Islet of Langerhans (tissue), 1 donor: ENCODE measurements around the gene FHOD1.

ENCODE experiments used
- FAIRE-seq: peaks from one replicate; lab custom pipeline; 2011; peaks lifted over from hg19 to GRCh38; lab: Jason Lieb, UNC

Gene FHOD1

DNA sequence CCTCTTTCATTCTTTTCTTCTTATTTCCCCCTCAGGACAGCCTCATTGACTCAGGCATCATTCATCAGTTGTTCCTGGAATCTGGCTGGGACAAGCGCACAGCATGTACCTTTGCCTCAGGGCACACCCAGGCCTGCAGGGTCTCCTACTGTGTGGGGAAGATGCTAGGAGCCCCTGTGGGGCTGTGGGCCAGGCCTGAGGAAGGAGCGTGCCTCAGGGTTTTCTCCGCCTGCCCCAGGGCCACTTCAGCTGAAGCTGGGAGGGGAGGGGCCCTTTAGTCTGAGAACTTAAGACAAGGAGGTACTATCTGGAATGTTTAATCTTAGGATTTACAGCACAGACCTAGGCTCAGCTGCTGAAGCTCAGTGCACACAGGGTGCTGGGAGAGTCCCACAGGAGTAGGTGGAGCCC is 40.4 kb downstream of the FHOD1 start:
- no peak for FAIRE-seq

DNA sequence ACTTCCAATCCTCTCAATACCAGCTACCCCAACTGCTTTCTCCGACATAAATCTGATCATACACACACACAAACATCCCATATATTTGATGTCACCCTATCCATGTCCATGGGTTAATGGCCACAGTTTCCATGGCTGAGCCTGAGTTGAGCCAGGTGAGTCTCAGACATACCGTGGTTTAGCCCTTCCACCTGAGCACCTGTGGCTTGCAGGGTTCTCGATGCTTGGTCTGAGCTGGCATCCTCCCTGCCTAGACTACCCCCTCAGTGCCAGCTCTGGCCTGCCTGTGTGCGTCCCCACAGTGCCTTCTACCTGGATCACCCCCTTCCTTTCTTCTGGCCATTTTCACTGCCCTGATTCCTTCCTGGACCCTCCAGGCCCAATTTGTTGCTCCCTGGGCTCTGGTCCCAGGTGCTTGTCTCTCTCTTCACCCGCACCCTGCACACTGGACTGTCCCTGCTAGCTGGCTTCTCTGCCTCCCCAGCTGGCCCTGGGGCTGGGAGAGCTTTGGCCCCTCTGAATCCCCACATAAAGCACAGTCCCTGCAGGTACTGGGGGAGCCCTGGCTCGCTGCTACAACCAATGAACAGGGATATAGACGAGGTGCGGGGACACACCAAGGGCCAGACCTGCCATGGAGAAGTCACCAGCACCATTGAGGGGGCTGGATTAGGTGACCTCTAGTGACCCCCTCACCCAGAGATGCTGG is 41.0 kb downstream of the FHOD1 start:
- FAIRE-seq, result no peak

DNA sequence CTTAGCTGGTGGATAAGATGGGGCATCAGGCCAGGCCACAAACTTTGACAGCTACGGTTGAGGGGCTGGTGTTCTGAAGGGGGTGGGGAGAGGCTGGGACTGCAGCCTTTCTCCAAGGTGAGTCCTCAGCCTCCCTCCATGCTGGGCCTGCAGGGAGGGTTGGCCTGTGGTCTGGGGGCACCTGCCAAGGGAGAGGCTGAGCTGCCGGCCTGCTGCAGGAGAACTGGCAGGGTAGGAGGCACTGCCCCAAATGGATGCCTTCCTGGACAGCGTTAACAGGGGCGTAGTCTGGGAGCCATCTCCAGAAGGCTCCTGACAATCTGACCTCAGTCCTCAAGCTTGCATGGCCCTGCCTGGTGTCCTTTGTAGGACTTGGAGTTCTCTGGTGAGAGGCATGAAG is 43.2 kb downstream of the FHOD1 start:
- FAIRE-seq, result no peak

DNA sequence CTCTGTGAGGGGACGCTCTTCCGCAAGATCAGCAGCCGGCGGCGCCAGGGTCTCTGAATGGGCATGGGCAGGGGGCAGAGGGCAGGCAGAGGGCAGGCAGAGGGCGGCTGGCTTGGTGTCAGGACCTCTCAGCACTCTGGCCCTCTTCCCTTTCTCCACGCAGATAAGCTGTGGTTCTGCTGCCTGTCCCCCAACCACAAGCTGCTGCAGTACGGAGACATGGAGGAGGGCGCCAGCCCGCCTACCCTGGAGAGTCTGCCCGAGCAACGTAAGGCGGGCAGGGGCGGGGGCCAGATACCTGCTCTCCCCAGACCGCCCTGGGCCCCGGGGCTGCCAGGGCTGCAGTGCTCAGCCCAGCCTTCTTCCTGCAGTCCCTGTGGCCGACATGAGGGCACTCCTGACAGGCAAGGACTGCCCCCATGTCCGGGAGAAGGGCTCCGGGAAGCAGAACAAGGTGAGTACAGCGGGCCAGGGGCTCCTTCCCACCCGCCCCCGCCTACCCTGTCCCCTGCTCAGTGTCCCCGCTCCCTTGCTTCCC is 44.3 kb downstream of the FHOD1 start:
- FAIRE-seq, result no peak

DNA sequence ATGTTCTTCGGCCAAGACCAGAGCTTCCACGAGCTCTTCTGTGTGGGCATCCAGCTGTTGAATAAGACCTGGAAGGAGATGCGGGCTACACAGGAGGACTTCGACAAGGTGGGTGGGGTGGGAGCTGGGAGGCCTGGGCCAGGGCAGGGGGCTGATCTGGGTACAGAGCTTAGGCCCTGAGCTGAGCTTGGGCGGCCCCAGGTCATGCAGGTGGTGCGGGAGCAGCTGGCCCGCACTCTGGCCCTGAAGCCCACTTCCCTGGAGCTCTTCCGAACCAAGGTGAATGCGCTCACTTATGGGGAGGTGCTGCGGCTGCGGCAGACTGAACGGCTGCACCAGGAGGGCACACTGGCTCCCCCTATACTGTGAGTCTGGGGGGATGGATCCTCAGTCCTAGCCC is 44.9 kb downstream of the FHOD1 start:
- FAIRE-seq, result no peak

DNA sequence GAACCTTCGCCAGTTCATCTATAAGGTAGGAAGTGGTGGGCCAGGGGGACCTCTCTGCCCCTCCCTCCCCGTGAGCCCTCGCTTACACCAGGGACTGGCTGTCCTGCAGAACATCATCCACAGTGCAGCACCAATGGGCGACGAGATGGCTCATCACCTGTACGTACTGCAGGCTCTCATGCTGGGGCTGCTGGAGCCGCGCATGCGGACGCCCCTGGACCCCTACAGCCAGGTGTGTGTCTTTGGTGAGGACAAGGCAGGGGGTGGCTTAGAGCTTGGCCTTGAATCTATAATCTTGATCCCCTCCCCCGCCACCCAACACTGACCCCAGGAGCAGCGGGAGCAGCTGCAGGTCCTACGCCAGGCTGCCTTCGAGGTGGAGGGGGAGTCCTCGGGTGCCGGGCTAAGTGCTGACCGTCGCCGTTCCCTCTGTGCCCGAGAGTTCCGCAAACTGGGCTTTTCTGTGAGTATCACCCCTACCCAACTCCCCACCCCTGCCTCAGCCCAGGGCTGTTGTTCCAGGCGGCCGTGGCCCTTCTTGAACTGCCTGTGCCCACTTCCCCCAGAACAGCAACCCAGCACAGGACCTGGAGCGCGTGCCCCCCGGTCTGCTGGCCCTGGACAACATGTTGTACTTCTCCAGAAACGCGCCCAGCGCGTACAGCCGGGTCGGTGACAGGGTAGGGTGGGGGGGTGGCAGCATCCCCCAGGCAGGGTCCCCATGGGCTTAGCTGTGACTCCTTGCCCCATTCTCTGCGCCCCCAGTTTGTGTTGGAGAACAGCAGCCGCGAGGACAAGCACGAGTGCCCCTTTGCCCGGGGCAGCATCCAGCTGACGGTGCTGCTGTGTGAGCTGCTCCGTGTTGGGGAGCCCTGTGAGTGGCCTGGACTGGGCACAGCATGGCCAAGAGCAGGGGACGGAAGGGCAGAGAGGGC is 45.6 kb downstream of the FHOD1 start:
- FAIRE-seq, result no peak

DNA sequence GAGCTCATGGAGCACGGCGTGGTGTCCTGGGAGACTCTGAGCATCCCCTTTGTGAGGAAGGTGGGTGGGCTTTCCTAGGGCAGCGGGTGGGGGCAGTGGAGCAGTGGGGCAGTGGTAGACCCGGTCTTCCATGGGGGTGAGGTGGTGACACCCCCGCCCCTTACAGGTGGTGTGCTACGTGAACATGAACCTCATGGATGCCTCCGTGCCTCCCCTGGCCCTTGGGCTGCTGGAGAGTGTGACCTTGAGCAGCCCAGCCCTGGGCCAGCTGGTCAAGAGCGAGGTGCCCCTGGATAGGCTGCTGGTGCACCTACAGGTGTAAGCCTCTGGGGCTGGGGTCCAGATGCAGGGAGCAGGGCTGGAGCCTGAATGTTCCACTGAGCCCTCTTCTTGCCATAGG is 46.8 kb downstream of the FHOD1 start:
- no peak for FAIRE-seq

DNA sequence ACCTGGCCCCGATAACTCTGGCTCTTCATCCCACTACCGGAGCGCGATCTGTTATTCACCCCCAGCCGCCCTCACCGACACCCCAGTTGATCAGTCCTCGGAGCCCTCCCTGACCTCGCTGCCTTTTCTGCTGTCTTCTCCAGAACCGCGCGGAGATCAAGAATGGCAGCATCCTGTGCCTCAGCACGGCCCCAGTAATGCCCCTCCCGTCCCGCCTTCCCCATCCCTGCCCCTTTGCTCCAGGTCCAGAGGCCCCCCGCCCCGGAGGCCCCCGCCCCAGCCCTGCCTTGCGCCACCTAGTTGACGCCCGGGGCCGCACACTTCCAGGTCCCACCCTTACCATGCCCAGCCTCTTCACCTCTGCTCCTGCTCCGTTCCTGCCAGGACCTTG is 47.5 kb downstream of the FHOD1 start:
- FAIRE-seq, result no peak

DNA sequence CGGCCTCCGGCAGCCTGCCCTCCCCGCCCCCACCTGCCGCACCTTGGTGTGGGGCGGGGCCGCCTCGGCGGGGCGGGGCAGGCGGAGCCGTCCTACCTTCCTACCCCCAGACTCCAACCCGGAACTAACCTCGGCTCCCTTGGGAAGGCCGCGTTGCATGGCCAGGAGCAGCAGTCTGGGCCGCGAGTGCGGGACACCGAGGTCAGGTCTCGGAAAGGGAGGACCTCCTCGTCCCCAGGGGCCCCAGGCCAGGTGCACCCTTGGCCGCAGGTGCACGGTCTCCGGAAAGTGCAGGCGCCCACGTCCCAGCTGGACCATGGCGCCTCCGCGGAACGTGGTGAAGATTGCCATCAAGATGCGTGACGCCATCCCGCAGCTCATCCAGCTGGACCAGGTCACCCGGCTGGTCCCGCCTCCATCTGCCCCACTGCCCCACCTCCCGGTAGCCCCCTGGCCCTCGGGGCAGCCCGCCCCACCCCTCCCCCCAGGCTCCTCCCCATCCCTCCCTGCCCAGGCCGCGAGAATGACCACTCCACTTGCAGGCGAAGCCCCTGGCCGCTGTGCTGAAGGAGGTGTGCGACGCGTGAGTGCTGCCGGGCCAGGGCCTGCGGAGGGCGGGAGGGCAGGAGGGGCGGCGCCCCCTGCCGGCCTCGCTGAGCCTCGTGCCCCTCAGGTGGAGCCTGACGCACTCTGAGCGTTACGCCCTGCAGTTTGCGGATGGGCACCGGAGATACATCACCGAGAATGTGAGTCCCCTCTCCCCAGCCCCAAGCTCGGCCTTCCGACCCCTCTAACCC is 48.1 kb downstream of the FHOD1 start, which contains the start of gene ELMO3:
ELMO3 (plus strand) TSS at position 121 of the 797 bp plus-strand sequence; CDS start at position 317, 196 bp downstream.
- FAIRE-seq, result no peak

DNA sequence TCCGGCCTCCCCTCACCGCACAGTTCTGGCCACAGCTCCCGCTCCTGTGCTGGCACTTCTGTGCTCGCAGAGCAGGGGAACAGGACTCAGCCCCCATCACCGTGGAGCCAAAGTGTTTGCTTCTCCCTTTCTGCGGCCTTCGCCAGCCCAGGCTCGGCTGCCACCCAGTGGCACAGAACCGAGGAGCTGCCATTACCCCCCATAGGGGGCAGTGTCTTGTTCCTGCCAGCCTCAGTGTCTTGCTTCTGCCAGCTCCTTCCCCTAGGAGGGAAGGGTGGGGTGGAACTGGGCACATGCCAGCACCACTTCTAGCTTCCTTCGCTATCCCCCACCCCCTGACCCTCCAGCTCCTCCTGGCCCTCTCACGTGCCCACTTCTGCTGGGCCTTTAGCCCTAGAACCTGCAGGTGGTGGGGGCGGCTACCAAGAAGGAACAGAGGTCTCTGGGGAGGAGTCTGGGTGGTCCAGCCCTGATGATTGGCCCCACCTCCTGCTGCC is 49.0 kb downstream of the FHOD1 start:
- FAIRE-seq, result no peak

DNA sequence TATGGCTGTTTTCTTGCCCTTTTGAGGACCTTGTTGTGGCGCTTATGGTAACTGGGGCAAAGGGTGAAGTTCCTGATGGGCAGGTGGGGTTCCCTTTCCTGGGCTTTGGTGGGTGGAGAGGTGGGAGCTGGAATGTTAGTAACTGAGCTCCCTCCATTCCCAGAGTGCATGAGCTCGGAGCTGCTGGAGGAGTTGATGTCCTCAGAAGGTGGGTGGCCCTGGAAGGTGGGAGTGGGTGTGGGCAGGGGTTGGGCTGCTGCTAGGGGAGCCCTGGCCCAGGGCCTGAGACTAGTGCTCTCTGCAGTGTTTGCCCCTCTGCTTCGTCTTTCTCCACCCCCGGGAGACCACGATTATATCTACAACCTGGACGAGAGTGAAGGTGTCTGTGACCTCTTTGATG is 49.6 kb downstream of the FHOD1 start:
- FAIRE-seq, result no peak

DNA sequence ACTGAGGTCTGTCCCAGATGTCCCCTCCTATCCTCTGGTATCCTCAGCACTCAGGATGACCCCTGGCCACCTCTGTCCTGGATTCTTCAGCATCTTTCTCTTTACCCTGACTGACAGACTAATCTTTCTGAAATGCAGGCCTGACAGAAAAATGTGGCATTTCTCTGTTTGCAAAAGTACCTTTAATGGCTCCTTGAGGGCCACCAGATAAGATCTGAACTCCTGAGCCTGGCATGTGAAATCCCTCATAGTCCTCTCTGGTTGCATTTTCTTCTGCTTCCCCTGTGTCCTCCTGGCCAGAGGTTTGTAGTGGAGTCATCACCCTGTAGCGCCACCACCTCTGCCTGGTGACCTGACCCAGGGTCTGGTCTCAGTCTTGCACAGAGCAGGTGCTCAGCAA is 50.4 kb downstream of the FHOD1 start:
- no peak for FAIRE-seq

DNA sequence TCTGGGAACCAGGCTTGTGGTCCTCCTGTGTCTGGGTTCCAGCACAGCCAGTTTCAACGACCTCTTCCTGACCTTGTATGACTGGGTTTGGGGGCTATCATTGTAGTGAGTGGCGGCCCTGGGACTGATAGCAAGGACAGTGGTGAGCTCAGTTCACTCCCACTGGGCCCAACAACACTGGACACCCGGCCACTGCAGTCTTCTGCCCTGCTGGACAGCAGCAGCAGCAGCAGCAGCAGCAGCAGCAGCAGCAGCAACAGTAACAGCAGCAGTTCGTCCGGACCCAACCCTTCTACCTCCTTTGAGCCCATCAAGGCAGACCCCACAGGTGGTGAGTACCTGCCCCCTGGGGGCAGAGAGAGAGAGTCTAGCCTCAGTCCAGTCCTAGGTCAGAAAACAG is 51.6 kb downstream of the FHOD1 start:
- no peak for FAIRE-seq

DNA sequence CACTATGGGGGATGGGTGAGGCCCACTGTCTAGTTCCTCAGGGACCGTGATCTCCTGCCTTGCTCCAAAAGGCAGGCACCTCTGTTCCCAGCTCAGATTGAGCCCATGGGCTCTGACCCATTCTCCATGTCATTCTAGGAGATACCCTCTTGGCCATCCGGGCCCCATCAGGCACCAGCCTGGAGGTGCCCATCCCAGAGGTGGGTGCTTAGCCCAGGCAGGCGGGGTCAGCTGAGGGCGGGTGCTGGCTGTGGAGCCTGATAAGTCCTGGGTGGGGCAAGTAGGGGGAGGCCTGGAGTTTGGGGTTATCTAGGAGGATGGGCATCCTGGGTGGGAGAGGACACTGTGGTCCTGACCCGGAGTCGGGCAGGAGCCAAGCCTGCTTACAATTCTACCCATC is 53.0 kb downstream of the FHOD1 start:
- FAIRE-seq, result no peak

DNA sequence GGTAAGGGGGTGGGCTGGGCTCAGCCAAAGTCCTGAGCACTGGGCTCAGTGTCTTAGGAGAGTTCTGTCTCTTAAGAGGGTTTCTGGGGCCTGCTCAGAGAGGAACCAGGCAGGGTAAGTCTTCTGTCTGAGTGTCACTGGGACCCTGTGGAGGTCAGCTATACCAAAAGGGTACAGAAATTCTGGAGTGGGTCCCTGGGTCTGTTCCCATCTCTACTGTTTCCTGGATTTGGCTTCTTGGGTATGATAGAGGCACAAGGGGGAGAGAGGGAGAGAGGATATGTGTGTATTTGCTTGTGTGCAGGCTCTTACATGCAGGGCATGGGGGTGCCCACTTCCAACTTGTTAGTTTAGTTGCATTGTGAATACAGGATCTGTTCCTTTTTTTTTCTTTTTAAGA is 53.7 kb downstream of the FHOD1 start:
- FAIRE-seq, result no peak

DNA sequence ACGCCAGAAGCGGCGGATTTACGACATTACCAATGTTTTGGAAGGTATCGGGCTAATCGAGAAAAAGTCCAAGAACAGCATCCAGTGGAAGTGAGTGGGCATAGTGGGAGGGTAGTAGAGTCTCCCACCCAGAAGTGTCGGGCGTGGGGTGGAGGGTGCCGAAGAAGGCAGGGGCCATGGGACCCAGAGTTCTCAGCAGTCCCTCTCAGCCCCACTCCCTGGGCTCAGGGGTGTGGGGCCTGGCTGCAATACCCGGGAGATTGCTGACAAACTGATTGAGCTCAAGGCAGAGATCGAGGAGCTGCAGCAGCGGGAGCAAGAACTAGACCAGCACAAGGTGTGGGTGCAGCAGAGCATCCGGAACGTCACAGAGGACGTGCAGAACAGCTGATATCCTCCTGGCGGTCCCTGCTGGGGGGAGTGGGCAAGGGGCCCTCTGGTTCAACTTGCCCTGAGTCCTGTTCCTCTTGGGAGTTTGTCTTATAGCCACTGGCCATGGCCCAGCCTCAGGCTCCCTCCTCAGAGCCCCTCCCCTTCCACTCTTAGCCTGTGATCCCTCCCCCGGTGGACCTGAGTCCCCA is 54.4 kb downstream of the FHOD1 start:
- no peak for FAIRE-seq

DNA sequence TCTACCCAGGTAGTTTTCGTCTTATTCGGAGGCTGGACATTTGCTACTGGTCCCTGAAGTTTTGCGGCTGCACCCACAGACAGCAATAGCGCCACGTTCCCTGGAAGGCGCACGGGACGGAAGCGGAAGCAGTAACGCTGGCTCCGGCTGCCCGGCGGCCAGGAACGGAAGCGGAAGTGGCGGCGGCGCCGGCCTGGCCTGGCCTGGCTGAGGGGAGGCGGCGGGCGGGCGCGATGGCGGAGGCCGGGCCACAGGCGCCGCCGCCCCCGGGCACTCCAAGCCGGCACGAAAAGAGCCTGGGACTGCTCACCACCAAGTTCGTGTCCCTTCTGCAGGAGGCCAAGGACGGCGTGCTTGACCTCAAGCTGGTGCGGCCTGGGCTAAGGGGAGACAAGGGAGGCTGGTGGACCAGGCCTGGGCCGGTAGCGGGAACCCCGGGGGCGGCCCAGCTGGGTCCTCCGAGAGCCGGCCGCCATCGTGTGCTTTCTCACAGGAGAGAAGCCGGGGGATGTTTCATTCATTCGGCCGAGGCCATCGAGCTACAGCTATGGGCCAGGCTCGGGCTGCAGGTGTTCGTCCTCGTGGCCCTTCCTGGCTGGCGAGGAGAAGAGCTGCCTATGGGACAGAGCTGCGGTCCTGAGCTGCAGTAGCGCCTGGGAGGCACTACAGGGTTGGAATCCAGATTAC is 55.1 kb downstream of the FHOD1 start, which contains the start of gene E2F4:
E2F4 (plus strand) TSS at position 161 of the 687 bp plus-strand sequence; CDS start at position 234, 73 bp downstream.
- no peak for FAIRE-seq

DNA sequence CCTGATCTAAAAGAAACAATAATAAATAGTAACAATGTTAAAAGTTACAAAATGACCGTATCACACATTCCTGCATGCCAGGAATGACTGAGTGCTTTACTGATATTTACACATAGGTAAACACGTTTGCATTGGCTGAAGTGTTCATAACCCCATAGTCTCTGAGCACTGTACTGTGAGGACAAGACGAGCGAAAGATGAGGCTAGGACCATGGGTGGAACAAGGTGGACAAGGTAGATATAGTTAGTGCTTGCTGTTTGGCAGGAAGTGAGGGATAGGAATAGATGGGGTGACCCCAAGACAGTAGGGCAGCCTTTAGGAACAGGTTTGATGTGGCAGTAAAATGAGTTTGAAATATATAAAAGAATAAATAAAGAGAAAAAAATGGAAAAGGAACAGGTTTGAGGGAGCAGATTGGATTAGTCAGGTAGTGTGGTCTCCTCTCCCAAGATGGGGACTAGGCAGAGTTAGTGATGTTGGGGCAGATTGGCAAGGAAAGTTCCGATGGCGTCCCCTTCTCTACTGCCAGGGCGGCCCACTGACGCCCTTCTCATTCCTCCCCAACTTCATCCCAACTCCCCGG is 55.8 kb downstream of the FHOD1 start:
- no peak for FAIRE-seq

DNA sequence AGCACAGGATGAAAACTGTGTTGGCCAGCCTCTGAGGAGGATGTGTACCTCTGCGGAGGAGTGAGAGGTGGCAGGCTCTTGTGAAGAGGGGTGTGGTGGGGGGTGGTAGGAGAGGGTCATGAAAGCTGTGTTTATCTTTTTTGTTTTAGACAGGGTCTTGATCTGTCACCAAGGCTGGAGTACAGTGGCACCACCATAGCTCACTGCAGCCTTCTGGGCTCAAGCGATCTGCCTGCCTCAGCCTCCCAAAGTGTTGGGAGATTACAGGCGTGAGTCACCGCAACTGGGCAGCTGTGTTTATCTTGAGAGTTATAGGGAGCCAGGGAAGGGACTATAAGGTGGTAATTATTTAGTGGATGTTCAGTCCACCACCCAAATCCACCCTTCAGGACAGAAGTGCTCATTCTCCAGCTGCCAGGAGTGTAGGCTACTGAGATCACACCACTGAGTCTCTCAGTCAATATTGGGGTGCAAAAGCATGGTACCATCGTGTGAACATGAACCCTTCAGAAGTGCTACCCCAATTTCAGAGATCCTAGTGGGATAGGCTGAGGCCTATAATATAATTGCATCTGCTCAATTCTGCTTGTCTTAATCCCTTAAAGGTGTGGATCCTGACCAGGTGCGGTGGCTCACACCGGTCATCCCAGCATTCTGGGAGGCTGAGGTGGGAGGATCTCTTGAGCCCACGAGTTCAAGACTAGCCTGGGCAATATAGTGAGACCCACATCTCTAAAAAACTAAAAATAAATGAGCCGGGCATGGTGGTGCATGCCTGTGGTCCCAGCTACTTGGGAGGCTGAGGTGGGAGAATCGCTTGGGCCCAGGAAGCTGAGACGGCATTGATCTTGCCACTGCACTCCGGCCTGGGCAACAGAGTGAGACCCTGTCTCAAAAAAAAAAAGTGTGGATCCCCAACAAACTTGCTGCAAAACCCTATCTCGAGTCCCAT is 56.6 kb downstream of the FHOD1 start:
- no peak for FAIRE-seq

DNA sequence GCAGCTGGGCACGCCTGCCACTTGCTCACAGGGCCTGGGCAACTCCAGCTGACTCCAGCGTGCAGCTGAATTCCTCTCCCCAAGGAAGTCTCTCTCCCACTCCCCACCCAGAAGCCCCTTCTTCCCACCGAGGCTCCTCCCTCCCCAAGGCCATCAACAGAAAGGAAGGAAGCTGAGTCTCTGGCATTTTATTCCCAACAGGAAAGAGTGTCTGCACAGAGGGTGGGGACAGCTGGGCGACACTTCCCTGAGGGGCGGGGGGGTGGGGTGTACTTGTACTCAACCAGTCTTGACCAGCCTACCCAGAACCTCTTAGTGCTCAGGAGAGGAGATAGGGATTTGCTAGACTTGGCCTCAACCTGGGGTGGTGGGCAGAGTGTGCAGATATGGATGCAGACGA is 57.2 kb downstream of the FHOD1 start, which contains the start of gene EXOC3L1:
EXOC3L1 (minus strand) TSS at position 96 of the 400 bp plus-strand sequence. CDS start 460 bp downstream, outside the sequence.
- no peak for FAIRE-seq
